Measurements from ENCODE around the gene MNX1. TPM values are rescaled to one million over a fixed set of nuclear protein-coding genes. Genes with fewer than 3 reads are reported as not detected.
A peak's percentile ranks its signal among the peaks of the same experiment; 100 is the strongest.

MNX1 gene
- total and polyA plus RNA-seq, 2 of the 4 experiments (the other 2 are of a cell fraction), result not detected

GRCh38 chr7:157009170-157009777, 1.2 kb downstream of the MNX1 start:
- Histone ChIP-seq H3K79me1 (ENCODE audit: low read depth in 1 of 2, low read length in 2 of 2) (no peaks in the 10 kb centered on the region), H3K4me3 (ENCODE audit: insufficient read depth, low read depth, low read length) (no peak overlapping the region), H3K9me1 (ENCODE audit: insufficient read depth, low read length) (no peaks in the 10 kb centered on the region), H2AK9ac (replicated peaks; ENCODE audit: low read depth, low read length, poor library complexity) (peak overlapping the region; percentile 16), H2BK5ac (ENCODE audit: low read depth, low read length, poor library complexity, severe bottlenecking) (no peak overlapping the region), H3K23ac (ENCODE audit: low read depth, low read length) (no peak overlapping the region), H3K14ac (replicated peaks; ENCODE audit: low read depth, low read length) (no peak overlapping the region), H3K9me3 (ENCODE audit: control insufficient read depth, insufficient read depth, low read length) (peaks cover 4% of the 10 kb centered on the region; the same call in 1 of the 2 replicates), H3K4me2 (ENCODE audit: low read depth, low read length) (no peak overlapping the region), H3K56ac (ENCODE audit: extremely low read depth, insufficient read depth, low read length) (no peak overlapping the region), H3K4ac (ENCODE audit: low read depth, low read length) (no peak overlapping the region), H3K27ac (ENCODE audit: insufficient read depth, low read length) (no peak overlapping the region), H4K91ac (ENCODE audit: insufficient read depth, low read depth, low read length) (no peak overlapping the region), H3K18ac (ENCODE audit: low read depth, low read length) (no peak overlapping the region), H3K9ac (ENCODE audit: low read depth, low read length) (no peak overlapping the region), H3K36me3 (ENCODE audit: control insufficient read depth, insufficient read depth, low read length) (no peaks in the 10 kb centered on the region), H3K27me3 (ENCODE audit: control insufficient read depth, insufficient read depth, low read length) (peaks cover 93% of the 10 kb centered on the region), H2BK20ac (ENCODE audit: low read depth, low read length) (no peak overlapping the region), H2BK120ac (ENCODE audit: low read depth, low read length) (no peak overlapping the region), H3K4me1 (ENCODE audit: control insufficient read depth, insufficient read depth, low read length) (no peaks in the 10 kb centered on the region), H4K8ac (ENCODE audit: low read depth in 2 of 2, low read length in 2 of 2) (no peak overlapping the region), H2AFZ (replicated peaks; ENCODE audit: low read length, poor library complexity) (peak overlapping the region; percentile 32), H2BK15ac (ENCODE audit: low read depth, low read length) (no peak overlapping the region), H2AK5ac (ENCODE audit: low read depth, low read length) (no peak overlapping the region), H4K20me1 (ENCODE audit: insufficient read depth, low read length) (no peaks in the 10 kb centered on the region; the same call in none of the 2 replicates), H4K5ac (ENCODE audit: low read depth, low read length) (no peak overlapping the region)
- 1% methylated on average over 22 of the region's 49 CpGs; no CpG with 5 or more reads in 1 of the 2 experiments for WGBS, 2 experiments (ENCODE audit: extremely low coverage in 2 of 2, insufficient read length in 1 of 2)
- CTCF ChIA-PET, result no interaction called here
- ATAC-seq (ENCODE audit: low read depth), result no peak
- POLR2A ChIA-PET (ENCODE audit: unreplicated experiment), result no interaction called here
- no peak for DNase-seq
- BruUV-seq (replicated peaks), result no TSS peak
- intact Hi-C loops (cut with micrococcal nuclease) (no loop called here), dilution Hi-C loops (cut with HindIII; ENCODE audit: low sequenced_read_pairs, unreplicated experiment) (no loop called here), in situ Hi-C loops (cut with MboI; ENCODE audit: low sequenced_read_pairs) (no loop called here)
- TF ChIP-seq MXI1 (IDR thresholded peaks at IDR 0.05; ENCODE audit: borderline replicate concordance, low read depth, low read length), result no peak
- TF ChIP-seq BHLHE40 (IDR thresholded peaks at IDR 0.05; ENCODE audit: low read depth, low read length), result no peak
- no peak for TF ChIP-seq RCOR1 (IDR thresholded peaks at IDR 0.05; ENCODE audit: insufficient replicate concordance, low read length)
- no peak for TF ChIP-seq POLR2A (IDR thresholded peaks at IDR 0.05; ENCODE audit: low read depth, low read length)
- TF ChIP-seq MAZ (IDR thresholded peaks at IDR 0.05; ENCODE audit: borderline replicate concordance, low read depth, low read length), result no peak
- no peak for TF ChIP-seq FOS (IDR thresholded peaks at IDR 0.05; ENCODE audit: low read depth, low read length)
- no peak for TF ChIP-seq SMC3 (IDR thresholded peaks at IDR 0.05; ENCODE audit: low read depth, low read length)
- no peak for TF ChIP-seq RFX5 (IDR thresholded peaks at IDR 0.05; ENCODE audit: low read depth, low read length)
- TF ChIP-seq MAFK (IDR thresholded peaks at IDR 0.05; ENCODE audit: low read depth, low read length), result no peak
- TF ChIP-seq USF2 (IDR thresholded peaks at IDR 0.05; ENCODE audit: low read depth, low read length), result no peak
- TF ChIP-seq CTCF (conservative IDR thresholded peaks at IDR 0.05; ENCODE audit: low read depth, low read length), result no peak
- no peak for TF ChIP-seq RAD21 (IDR thresholded peaks at IDR 0.05; ENCODE audit: low read length)
- TF ChIP-seq CHD1 (IDR thresholded peaks at IDR 0.05; ENCODE audit: low read depth, low read length), result no peak
- TF ChIP-seq ELK1 (IDR thresholded peaks at IDR 0.05; ENCODE audit: borderline replicate concordance, low read depth, low read length), result no peak
- TF ChIP-seq NFE2L2 (IDR thresholded peaks at IDR 0.05; ENCODE audit: low read depth, low read length), result no peak
- no peak for TF ChIP-seq CEBPB (IDR thresholded peaks at IDR 0.05; ENCODE audit: low read depth, low read length)

All from IMR-90 (cell line).